Right hindlimb (tissue), 1 donor: ENCODE results near the gene STAT5B.
"Not testable (repeated sequence)": the region's sequence is repeated elsewhere in the genome, so short reads cannot be mapped to it uniquely, and the experiment has no call there.

Source experiments
- DNase-seq: peaks from one replicate; pipeline ENCODE4 v3.0.0-alpha.2; 2018

Gene STAT5B

DNA sequence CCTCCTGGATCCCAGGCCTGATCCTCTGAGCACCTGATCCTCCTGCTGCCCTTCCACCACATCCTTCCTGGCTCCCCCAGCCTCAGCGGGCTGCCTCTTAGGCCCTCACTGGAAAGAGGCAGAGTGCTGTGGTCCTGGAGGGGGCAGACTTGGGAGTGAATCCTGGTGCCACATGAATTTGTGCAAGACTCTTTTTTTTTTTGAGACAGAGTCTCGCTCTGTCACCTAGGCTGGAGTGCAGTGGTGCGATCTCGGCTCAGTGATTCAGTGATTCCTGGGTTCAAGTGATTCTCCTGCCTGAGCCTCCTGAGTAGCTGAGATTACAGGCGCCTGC, 84.9 kb downstream of the STAT5B start:
- no peak for DNase-seq

DNA sequence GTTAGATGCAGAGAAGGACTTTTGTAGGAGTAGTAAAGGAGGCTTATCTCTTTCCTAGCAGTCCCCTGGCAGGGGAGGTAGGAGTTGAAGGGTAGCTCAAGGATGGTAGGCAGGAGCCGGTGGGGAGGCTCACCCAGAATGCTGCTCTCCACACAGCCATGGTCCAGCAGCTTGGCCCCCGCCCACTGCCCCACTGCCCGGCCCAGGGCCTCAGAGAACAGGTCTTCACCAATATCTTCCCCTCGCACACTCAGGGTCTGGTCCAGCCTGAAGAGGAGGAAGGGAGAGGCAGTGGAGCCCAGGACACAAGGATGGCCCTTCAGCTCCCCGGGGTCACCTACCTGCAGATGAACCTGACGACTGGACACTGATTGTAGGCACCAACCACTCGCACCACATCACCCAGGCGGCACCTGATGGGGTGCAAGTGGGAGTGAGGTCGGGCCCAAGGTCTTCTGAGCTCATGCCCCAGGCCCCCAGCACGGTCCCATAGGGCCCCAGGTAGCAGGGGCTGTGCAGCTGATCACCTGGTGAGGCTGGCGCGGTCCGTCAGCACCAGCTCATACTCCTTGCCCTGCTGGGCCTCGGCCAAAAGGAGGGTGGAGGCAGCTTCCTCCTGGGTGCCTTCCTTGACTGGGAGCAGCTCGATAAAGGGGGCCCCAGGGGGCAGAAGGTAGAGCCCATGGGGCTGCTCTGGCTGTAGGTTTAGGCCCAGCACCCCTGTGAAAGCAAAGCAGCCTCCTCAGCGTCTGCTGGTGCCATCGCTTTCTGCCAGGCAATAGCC, 85.5 kb downstream of the STAT5B start:
- DNase-seq = no peak

DNA sequence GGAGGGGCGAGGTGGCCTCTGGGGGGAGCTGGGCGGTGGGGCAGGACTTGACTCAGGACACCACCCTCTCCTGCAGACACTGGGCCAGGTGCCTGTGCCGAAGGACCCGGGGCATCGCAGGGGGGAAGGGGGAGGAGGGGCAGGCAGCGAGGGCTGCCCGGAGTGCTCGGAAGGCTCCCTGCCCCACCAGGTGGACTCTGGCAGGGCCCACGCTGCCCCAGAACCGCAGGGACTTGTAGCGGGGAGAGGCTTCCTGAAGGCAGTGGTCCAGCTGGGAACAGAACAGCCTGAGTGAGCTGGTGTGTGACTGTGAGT, 86.6 kb downstream of the STAT5B start:
- DNase-seq = no peak

DNA sequence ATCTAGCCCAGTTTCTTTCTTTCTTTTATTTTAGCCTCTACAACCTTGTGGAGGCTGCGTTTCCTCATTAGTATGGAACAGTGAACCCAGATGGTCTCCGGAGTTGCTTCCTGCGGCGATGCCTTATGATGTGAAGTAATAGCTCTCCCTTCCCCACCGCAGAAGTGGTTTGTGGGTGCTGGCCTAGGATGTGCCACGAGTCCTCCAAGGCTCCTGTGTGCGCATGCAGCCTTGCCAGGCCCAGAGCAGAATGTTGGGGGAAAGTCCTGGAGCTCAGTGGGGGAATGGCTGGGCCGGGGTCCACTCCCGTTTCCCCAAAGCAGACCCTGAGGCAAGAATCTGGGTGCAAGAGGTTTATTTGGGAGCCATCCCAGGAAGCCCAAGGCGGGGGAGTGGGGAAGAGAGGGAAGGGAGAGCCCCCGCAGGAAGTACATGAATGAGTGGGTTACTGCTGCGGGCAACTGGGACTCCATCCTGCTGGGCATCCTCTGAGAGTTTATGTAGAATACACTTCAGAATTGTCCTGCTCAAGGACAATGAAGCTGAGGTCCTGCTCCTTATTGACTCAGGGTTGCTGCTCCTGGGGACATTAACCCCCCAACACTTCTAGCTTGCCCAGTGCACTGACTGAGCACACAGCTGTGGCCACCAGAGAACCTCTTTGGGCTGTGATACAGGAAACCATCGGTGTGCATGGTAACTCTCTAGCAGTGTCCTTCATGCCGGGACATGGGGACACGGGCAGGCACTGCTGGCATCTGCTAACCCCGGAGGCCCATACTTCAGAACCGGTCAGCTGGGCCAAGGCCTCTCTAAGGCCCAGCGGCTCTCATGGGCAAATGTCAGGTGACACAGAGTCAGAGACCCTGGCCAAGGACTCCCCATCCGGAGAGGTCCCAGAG, 87.2 kb downstream of the STAT5B start:
- no peak for DNase-seq

DNA sequence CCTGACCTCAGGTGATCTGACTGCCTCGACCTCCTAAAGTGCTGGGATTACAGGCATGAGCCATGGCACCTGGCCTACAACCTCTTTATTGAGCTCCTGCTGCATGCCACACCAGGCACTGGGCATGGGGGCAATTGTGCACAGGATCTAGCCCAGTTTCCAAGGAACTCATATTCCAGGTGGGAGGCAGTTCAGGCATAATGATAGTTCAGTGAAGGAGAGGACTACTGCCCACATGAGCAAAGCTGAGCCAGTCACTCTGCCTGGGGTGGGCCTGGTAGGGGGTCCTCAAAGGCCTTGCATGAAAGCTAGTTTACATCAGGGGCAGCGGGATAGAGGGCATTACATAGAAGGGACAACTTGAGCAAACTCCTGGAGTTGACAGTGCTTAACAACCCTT, 88.4 kb downstream of the STAT5B start:
- DNase-seq = no peak

DNA sequence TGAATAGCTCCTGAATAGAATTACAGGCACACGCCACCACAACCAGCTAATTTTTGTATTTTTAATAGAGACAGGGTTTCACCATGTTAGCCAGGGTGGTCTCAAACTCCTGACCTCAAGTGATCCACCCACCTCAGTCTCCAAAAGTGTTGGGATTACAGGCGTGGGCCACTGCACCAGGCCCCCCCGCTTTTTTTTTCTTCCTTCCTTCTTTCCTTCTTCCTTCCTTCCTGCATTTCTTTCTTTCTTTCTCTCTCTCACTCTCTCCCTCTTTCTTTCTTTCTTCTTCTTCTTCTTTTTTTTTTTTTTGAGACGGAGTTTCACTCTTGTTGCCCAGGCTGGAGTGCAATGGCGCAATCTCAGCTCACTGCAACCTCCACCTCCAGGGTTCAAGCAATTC, 90.0 kb downstream of the STAT5B start:
- DNase-seq = not testable (repeated sequence)

- DNase-seq = no peak
Observed at GRCh38 chr17:42185621-42185930, 90.6 kb downstream of the STAT5B start.

GRCh38 chr17:42184713-42185620, 91.2 kb downstream of the STAT5B start, which contains the start of gene HCRT:
Gene HCRT (minus strand): TSS chr17:42185452. CDS start chr17:42185365, 87 bp downstream.
- no peak for DNase-seq

DNA sequence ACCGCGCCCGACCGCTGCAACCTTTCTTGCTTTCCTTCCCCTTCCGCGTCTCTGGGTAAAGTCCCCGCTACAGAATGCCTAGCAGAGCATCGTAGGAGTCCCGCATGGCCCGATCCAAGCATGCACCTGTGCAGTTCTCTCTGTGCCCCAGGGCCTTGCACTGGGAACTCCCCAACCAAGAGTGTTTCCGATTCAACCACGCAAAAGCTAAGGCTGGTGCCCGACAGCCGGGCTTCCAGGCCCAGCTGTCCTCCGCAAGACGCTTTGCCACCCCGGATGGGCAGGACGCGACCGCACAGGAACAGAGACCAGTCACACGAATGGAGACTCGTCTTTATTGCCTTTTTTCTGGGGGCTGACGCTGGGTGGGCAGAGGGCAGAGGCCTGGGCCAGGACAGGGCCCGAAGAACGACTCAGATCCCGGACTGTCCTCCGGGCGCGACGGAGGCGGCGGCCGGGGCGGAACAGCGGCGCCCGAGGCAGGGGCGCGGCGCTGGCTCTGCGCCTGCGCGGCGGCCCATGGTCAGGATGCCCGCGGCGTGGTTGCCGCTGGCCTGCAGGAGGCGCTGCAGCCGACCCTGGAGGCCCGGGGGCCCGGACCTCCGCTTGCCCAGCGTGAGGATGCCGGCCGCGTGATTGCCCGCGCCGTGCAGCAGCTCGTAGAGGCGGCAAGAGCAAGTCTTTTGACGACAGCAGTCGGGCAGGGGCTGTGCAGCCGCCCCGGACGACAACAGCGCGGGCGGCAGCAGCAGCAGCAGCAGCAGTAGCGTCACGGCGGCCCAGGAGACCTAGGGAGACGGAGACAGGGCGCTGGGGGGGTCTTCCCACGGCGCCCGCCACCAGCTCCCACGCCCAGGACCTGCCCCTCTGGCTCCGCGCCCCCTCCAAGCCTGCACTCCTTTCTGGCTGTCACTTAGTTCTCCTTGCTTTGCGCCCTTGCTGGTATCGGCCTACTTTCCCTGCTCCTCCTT, 92.2 kb downstream of the STAT5B start:
- DNase-seq = peak; percentile 76

- DNase-seq = no peak
Observed at GRCh38 chr17:42182927-42183734, 93.1 kb downstream of the STAT5B start.

- no peak for DNase-seq
Observed at GRCh38 chr17:42181851-42182207, 94.4 kb downstream of the STAT5B start.

DNA sequence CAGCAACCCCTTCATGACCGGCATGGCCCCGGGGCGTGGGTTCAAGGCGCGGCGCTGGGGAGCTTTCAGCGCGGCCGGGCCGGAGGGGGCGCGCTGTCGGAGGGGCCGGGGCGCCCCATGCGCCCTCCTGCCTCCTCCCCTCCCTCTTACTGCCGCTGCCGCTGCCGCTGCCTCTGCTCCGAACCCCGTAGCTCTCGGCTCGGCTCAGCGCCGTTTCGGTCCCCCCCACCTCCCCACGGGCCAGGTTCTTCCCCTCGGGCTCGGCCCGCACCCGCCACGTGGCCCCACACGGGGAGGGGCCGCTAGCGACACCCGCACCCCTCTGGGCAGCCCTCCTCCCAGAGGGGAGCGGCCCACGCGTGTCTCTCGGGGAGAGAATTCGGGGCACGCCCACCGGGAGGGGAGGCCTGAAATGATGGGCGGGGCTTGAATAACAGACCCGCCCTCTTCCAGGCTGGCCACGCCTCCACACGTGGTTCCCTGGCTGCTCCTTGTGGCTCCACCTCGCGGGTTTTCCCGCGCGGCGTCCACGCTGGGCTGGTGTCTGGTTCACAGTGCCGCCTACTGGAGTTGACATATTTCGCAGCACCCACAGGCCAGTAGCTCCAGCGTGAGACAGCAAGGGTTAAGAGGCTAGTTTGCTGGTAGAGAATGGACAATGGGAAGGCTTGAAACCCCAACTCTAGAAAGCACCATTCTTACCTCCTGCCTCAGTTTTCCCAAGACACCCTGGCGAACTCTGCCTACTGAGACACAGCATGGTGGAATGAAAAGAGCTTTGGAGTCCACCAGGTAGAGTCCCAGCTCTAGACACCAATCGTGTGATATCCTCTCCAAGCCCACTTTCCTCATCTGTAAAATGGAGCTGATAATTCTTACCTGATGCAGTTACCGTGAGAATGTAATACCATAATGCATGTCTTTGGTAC, 95.0 kb downstream of the STAT5B start, which contains the start of gene KCNH4:
TSS of gene KCNH4 (minus strand) at position 221 of the 929 bp plus-strand sequence. CDS start at position 24, 197 bp downstream.
- DNase-seq = peak; percentile 62

DNA sequence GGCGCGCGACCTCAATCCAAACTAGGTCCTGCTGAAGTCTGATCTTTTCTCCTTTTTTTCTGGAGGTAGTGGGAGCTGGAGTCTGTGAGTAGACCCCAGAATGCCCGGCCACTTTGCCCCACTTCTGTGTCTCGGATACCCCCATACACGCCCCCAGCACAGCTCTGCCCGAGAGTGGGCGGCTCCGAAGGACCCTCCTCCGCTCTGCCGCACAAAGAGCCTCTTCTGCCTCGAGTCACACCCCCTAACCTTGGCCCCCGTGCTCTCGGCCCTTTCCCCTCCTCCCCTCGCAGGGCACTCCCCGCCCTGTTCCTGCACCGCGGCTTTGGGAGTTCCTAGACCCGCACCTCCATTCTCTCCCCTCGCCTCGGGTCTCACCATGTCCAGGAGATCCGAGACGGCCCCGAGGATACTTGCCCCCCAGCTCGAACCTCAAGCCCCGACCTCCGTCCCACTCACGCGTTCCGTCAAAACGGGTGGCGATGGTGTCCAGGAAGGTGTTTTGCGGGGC, 95.7 kb downstream of the STAT5B start:
- DNase-seq = no peak

- peak; percentile 59 for DNase-seq
Observed at GRCh38 chr17:42179911-42180410, 96.2 kb downstream of the STAT5B start.

- DNase-seq = no peak
Observed at GRCh38 chr17:42179335-42179734, 96.9 kb downstream of the STAT5B start.

GRCh38 chr17:42178817-42179216, 97.4 kb downstream of the STAT5B start:
- DNase-seq = no peak

GRCh38 chr17:42177684-42178083, 98.5 kb downstream of the STAT5B start:
- no peak for DNase-seq

DNA sequence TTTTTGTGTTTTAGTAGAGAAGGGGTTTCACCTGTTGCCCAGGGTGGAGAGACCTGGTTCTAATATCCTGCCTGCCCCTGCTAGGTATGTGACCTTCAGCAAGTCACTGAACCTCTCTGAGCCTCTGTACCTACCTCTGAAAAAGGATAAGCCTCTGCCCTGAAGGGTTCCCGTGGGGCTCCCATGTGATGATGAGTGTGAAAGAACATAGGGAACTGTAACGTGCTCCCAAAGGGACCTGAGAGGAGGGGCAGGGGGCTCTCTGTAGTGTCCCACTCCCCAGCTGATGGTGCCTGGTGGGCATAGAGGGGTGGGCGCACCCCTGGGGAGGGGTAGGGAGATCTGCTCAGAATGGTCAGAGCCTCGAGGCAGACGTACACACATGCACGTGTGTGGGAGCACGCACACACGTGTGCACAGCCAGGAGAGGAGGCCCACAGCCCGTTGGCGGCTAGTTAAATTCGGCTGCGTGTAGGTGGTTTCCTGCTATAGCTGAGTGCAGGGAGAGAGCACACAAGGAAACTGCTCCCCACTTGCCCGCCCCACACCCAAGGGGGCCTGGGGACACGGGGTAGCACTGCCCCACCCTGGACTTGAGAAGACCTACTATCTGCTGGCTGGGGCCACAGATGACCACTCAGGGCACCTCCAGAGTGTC, 101.9 kb downstream of the STAT5B start:
- DNase-seq = no peak

GRCh38 chr17:42171831-42172230, 104.4 kb downstream of the STAT5B start:
- DNase-seq = no peak
